HG02678 (cell line): ENCODE measurements around the gene PKDREJ.
A peak's percentile ranks its signal among the peaks of the same experiment; 100 is the strongest.
"Not testable (repeated sequence)": the region's sequence is repeated elsewhere in the genome, so short reads cannot be mapped to it uniquely, and the experiment has no call there.

Experiments
- ATAC-seq: cut with Tn5 transposase; IDR thresholded peaks from one replicate; pipeline ENCODE4 v1.9.1; 2021; ENCODE audit warnings: mild to moderate bottlenecking, moderate library complexity; ENCODE audit not compliant: unreplicated experiment

PKDREJ gene

DNA sequence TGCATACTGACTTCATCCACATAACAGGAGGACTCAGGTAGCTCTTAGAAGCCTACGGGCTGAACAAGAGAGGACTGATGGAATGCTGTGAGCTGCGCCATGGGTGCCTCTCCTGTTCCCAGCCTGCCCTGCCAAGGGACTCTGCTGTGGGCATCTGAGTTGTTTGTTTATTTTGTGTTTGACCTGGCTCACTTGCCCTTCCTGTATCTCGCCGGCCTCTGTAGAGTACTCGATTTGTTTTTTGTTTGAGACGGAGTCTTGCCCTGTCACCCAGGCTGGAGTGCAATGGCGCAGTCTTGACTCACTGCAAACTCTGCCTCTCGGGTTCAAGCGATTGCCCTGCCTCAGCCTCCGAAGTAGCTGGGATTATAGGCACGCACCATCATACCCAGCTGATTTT is 6.4 kb upstream of the PKDREJ start:
- ATAC-seq, result no peak

DNA sequence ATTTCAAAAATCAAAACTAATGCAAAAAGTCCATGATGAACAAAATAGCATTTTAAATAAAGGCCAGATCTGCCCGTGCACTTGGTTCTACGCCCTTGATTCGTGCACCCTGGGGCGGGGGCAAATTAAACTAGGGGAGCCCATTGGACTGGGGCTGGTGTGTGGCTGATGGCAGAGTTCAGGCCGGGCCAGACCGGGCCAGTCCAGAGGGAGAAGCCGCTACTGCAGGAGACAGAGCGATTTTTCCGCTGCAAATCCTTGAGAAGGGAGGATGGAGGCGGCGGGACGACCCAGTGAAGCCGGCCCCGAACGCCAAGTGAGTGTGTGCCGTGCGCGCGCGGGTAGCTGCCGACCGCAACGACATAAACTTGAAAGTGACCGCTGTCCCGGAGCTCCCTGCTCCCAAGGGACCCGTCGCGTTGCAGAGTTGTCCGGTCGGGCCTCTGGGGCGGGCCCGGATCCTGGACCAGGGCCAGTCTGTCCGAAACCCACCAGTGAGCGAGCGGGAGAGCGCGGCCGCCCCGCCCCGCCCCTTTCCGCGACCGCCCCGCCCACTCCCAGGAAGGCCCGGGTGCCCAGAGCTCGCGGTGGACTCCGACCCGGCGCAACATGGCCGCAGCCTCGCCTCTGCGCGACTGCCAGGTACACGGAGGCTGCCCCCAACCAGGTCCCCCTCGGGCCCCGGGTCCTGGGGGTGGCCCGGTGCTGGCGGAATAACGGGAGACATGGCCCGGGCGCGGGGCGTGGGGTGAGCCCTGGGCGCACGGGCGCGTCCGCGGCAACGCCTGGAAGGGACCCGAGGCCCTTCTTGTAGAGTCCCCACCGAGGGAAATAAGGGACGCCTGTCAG is 4.5 kb upstream of the PKDREJ start, which contains the start of gene TTC38:
TTC38 (plus strand) TSS at position 578 of the 849 bp plus-strand sequence; CDS start at position 610, 32 bp downstream.
- peak; percentile 88 for ATAC-seq

DNA sequence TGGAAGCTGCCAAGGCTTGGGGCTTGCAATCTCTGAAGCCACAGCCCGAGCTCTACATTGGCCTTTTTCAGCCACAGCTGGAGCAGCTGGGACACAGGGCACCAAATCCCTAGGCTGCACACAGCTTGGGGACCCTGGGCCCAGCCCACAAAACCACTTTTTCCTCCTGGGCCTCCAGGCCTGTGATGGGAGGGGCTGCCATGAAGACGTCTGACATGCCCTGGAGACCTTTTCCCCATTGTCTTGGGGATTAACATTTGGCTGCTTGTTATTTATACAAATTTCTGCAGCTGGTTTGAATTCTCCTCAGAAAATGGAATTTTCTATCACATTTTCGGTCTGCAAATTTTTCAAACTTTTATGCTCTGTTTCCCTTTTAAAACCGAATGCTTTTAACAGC is 2.5 kb upstream of the PKDREJ start:
- ATAC-seq, result not testable (repeated sequence)

GRCh38 chr22:46264520-46264919 is 1.4 kb upstream of the PKDREJ start:
- not testable (repeated sequence) for ATAC-seq

GRCh38 chr22:46262449-46263215 is 511 bp downstream of the PKDREJ start:
- ATAC-seq, result no peak

DNA sequence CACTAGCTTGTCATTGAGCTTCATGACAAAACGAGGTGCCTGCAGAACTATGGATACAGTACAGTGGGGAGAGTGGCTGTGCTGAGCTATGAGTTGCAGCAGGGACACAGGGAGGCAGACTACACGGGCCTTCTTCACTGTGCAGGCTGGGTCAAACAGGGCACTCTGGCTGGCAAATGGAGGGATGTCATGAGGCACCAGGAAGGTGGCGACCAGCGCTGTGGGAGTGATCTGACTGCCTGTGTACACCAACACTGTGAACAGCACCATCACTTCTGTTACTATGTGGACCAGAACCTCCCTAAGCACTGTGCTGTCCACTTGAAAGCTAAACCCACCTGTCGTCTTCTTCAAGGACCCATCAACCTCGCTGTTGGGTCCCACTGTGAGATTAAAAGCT is 3.1 kb downstream of the PKDREJ start:
- ATAC-seq, result no peak

DNA sequence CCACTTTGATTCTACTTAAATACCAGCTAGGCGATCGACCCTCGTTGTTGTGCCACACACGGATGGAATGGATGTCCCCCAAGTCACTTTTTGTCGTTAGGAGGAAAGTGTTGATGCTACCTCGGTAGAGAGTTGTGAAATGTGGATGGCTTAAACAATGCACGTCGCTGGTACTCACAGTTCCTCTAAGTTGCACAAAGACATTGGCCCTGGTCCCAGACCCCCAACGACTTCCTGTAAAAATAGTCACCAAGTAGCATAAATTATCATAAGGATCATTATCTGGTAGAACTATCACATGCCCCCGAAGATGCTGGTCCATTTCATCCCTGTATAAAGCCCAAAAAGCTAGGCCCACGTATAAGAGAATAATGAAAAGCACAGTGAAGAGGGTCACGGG is 3.8 kb downstream of the PKDREJ start:
- ATAC-seq, result no peak

DNA sequence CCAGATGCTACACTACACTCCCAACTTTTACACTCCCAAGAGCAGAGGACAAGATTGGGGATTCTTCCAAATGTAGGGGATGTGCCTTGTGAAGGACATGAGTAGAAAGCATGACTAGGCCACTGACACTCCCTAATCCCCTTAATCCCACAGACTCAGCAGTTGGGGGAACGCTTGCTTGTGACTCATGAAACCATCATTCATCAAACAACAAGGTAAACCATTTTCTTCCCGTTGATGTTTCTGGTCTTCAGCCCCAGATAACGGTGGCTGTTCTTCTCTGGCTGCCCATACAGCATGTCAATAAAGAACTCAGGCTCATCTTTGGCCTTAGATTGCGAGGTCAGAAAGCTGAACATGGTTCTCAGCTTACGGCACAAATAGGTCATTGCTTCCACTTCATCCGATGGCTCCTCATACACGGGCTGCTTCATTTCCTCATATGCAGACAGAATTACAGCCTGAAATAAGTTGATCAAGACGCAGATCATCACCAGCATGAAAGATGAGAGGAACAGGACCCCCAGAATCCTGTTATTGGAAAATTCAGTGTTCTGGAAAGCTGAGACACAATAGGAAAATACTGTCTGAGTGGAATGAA is 6.7 kb downstream of the PKDREJ start:
- no peak for ATAC-seq

DNA sequence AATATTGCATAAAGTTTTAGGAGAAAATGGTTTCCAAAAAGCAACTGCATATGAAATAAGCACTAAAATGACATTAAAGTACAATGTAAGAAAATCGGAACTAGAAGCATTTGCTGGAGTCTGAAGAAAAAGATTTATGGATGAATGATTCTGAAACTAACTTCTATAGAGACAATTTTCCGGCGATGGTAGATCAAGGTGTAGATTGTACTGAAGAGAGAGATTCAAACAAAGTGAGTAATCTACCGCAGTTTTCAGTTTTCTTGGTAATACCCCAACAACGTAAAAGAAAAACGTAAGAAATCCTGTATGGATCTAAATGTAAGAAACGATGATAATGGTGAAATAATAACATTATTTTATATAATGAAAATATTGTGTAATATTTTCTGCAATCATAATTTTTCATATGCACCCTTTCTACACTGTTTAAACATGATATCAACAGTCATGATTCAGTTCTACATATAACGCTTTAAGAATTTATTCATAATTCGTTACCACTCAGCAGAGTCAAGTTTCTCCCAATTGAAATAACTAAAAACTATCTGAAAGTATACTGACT is 11.2 kb downstream of the PKDREJ start:
- ATAC-seq, result no peak

- no peak for ATAC-seq
These were observed 11.9 kb downstream of the PKDREJ start for GRCh38 chr22:46251266-46251665.

GRCh38 chr22:46250783-46251125 is 12.4 kb downstream of the PKDREJ start:
- peak; percentile 7 for ATAC-seq

- peak; percentile 86 for ATAC-seq
These were observed 12.9 kb downstream of the PKDREJ start, which contains the start of gene CDPF1 for GRCh38 chr22:46250035-46250782. Gene CDPF1 (minus strand): TSS chr22:46250293. CDS start chr22:46248284, 2,009 bp downstream.

DNA sequence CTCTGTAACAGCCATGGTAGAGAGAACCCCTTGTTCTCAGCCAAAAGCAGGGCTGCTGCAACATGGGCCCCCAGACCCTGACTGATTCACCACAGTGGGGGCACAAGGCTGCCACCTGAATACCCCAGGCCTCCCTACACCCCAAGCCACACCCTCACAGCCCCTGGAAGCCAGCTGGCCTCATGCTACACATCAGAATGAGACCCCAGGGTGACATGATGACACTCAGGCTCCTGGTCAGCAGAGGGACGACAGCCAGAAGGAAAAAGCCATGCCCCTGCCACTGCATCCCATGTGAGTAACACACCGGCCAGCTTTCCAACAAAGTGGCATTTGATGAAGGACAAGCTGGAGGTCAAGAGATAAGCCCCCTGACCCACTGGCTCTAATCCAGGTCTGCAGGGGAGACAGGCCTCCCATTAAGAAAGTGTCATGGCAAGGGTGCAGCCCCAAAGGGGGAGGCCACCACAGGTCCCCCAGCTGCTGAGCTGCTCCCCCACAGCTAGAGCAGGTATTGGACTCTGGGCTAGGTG is 15.6 kb downstream of the PKDREJ start:
- ATAC-seq, result no peak

- ATAC-seq, result no peak
These were observed 17.0 kb downstream of the PKDREJ start for GRCh38 chr22:46246178-46246577.

GRCh38 chr22:46245511-46245910 is 17.6 kb downstream of the PKDREJ start:
- no peak for ATAC-seq

DNA sequence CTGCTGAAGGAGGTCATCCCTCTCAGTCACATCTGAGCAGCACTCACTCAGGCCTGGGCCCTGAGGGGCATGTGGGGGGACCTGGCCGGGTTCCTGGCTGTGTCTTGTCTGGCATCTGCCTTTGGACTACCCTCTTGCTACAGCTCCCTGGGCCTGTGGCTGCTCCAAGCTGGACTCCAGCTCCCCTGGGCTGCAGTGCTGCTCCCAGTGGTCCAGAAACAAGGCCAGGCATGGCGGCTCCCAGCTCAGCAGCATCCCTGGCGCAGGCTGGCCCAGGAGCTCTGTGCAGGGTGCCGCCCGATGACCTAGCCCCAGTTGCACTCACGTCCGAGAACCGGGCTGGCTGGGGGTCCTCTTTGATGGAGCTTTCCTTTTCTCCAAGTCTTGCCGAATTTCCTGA is 18.4 kb downstream of the PKDREJ start:
- ATAC-seq, result no peak

DNA sequence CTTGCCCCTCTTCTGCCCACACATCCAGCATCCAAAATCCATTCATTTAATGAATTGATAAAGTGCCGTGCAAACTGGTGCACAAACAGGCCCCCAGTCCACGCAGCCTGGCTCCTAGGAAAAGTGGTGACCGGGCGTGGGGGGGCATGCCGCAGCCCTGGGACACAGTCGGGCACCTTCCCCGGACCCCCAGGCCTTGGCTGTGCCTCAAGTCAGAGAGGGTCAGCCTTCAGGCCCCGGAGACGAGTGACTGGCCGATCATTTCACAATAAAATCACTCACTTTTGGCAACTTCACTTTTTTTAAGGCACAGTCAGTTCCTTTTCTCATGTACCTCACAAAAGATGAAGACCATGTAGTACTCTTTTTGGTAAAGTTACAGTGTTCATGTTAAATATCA is 21.1 kb downstream of the PKDREJ start:
- no peak for ATAC-seq

- no peak for ATAC-seq
These were observed 21.6 kb downstream of the PKDREJ start for GRCh38 chr22:46241396-46242007.

DNA sequence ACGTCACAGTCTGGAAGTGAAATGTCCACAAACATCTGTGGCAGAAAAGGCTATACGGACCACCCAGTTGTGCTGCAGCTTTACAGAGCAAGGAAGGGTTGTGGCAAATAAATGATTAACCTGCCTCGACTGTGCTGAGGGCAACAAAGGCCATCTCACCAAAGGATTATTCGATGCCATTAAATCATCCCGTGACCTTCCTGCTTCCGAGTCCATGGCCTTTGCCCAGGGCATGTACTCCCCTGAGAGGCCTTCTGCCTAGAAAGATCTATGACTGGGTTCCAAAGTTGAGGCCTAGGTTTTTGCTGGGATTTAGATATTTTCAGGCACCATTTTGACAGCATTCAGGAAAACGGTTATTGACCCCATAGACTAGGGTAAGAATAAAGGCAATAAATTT is 22.2 kb downstream of the PKDREJ start:
- no peak for ATAC-seq

DNA sequence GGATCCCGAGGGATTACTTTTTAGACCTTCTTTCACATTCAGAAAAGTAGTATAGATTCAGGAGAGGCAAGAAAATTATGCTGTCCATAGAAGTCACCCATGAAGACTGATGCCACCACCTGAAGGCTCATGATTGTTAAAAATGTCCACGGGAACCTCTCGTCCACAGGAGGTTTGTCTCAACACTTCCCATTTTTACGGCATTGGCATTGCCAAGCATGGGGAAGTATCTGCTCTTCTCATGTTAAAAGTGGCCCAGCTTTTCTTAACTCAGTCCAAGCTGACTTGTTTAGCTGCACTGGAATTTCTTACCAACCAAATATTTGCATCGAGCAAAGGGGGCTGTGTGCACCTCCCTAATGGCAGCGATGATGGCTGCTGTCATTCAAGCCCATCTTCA is 22.6 kb downstream of the PKDREJ start:
- ATAC-seq, result no peak
